GM19324 (cell line): Measurements from ENCODE around the gene SLC6A12.

Source experiments
- ATAC-seq: cut with Tn5 transposase; IDR thresholded peaks from one replicate; pipeline ENCODE4 v1.9.1; 2021; ENCODE audit warnings: mild to moderate bottlenecking, moderate library complexity; ENCODE audit not compliant: unreplicated experiment, low FRiP score

Gene SLC6A12

GRCh38 chr12:147242-147641 lies 66.7 kb downstream of the SLC6A12 start:
- ATAC-seq, result no peak

GRCh38 chr12:145369-145960 lies 68.5 kb downstream of the SLC6A12 start:
- no peak for ATAC-seq

- no peak for ATAC-seq
These were observed 69.2 kb downstream of the SLC6A12 start for GRCh38 chr12:144650-145284.

- no peak for ATAC-seq
These were observed 69.8 kb downstream of the SLC6A12 start for GRCh38 chr12:143964-144649.

- ATAC-seq, result no peak
These were observed 73.8 kb downstream of the SLC6A12 start for GRCh38 chr12:140162-140561.
